ENCODE measurements around the gene TMEM62.
A peak's percentile ranks its signal among the peaks of the same experiment; 100 is the strongest.
"Not testable (repeated sequence)": the region's sequence is repeated elsewhere in the genome, so short reads cannot be mapped to it uniquely, and the experiment has no call there.

Gene TMEM62

GRCh38 chr15:43125100-43125661 is 8.2 kb upstream of the TMEM62 start:
- DNase-seq (ENCODE audit: low spot score): no peak

- DNase-seq (ENCODE audit: low spot score): no peak
Observed at GRCh38 chr15:43126356-43126755, 7.0 kb upstream of the TMEM62 start.

GRCh38 chr15:43127752-43128151 is 5.6 kb upstream of the TMEM62 start:
- no peak for DNase-seq (ENCODE audit: low spot score)

- DNase-seq (ENCODE audit: low spot score): not testable (repeated sequence)
Observed at GRCh38 chr15:43128174-43128979, 5.0 kb upstream of the TMEM62 start.

GRCh38 chr15:43128980-43129335 is 4.4 kb upstream of the TMEM62 start:
- DNase-seq (ENCODE audit: low spot score): no peak

GRCh38 chr15:43132830-43133429 is 456 bp upstream of the TMEM62 start:
- DNase-seq (ENCODE audit: low spot score): no peak

GRCh38 chr15:43134157-43134635 is 810 bp downstream of the TMEM62 start:
- DNase-seq (ENCODE audit: low spot score): no peak

- DNase-seq (ENCODE audit: low spot score): no peak
Observed at GRCh38 chr15:43135351-43135750, 2.0 kb downstream of the TMEM62 start.

GRCh38 chr15:43143203-43143941 is 10.0 kb downstream of the TMEM62 start:
- no peak for DNase-seq (ENCODE audit: low spot score)

- DNase-seq (ENCODE audit: low spot score): no peak
Observed at GRCh38 chr15:43144512-43144911, 11.1 kb downstream of the TMEM62 start.

GRCh38 chr15:43146184-43146583 is 12.8 kb downstream of the TMEM62 start:
- no peak for DNase-seq (ENCODE audit: low spot score)

GRCh38 chr15:43150191-43150929 is 17.0 kb downstream of the TMEM62 start:
- DNase-seq (ENCODE audit: low spot score): no peak

GRCh38 chr15:43151688-43152087 is 18.3 kb downstream of the TMEM62 start:
- peak; percentile 28 for DNase-seq (ENCODE audit: low spot score)

GRCh38 chr15:43153269-43153668 is 19.9 kb downstream of the TMEM62 start:
- DNase-seq (ENCODE audit: low spot score): no peak

GRCh38 chr15:43165801-43166325 is 32.5 kb downstream of the TMEM62 start:
- DNase-seq (ENCODE audit: low spot score): no peak

GRCh38 chr15:43167261-43167660 is 33.9 kb downstream of the TMEM62 start:
- DNase-seq (ENCODE audit: low spot score): not testable (repeated sequence)

GRCh38 chr15:43168192-43169107 is 35.1 kb downstream of the TMEM62 start:
- no peak for DNase-seq (ENCODE audit: low spot score)

- DNase-seq (ENCODE audit: low spot score): no peak
Observed at GRCh38 chr15:43169888-43170287, 36.5 kb downstream of the TMEM62 start.

GRCh38 chr15:43175656-43176309 is 42.4 kb downstream of the TMEM62 start:
- not testable (repeated sequence) for DNase-seq (ENCODE audit: low spot score)

- not testable (repeated sequence) for DNase-seq (ENCODE audit: low spot score)
Observed at GRCh38 chr15:43177147-43177546, 43.8 kb downstream of the TMEM62 start.

Measured in CD4-positive, alpha-beta T cell treated with Interleukin-15 for 4 hours (primary cell).